ENCODE data around the gene GLRX.
A peak's percentile ranks its signal among the peaks of the same experiment; 100 is the strongest.

GLRX gene

DNA sequence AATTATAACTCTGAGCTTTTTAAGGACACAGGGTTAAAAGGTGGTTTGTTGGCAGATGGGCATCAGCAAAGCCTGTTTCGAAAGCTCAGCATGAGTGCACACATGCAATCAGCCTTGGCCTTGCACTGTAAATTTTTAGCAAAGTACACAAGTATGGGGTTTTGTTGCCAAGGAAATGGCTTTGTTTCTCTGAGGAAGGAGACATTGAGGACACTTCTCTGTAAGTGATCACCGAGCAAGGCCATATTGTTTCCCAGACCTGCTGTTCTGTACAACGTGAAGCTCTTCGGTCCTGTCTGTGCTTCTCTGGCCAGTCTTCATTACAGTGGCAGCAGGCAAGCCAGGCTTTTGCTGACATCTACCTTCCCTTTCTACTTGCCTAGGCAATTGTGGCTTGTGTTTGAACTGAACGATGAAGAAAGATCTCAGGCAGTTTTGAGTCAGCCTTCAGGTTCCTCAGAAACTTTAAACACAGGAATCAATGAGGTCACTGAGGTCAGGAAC, 27.9 kb upstream of the GLRX start:
- TF ChIP-seq, protein P1, sequence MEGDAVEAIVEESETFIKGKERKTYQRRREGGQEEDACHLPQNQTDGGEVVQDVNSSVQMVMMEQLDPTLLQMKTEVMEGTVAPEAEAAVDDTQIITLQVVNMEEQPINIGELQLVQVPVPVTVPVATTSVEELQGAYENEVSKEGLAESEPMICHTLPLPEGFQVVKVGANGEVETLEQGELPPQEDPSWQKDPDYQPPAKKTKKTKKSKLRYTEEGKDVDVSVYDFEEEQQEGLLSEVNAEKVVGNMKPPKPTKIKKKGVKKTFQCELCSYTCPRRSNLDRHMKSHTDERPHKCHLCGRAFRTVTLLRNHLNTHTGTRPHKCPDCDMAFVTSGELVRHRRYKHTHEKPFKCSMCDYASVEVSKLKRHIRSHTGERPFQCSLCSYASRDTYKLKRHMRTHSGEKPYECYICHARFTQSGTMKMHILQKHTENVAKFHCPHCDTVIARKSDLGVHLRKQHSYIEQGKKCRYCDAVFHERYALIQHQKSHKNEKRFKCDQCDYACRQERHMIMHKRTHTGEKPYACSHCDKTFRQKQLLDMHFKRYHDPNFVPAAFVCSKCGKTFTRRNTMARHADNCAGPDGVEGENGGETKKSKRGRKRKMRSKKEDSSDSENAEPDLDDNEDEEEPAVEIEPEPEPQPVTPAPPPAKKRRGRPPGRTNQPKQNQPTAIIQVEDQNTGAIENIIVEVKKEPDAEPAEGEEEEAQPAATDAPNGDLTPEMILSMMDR (conservative IDR thresholded peaks at IDR 0.05; ENCODE audit: low read length) = no peak
- no peak overlapping the region for H3K4me3 ChIP-seq (ENCODE audit: low read length)
- DNase-seq (ENCODE audit: low read depth) = peak; percentile 78

DNA sequence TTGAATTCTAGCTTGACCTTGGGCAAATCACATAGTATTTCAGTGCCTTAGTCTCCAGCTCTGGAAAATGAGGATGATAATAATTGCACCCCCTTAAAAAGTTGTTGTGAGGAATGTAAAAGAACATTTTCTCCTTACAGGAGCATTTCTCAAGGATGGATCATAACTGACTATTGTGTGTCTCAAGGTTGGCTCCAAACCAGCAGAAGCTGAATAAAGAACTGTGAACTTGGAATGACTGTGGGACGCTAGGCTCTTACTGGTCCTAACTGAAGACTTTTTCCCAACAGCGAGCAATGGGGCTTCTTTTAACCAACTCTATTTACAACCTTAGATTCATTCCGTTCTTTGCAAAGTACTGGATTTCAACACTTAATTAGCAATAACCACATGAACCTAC, 26.2 kb upstream of the GLRX start:
- peak; percentile 63 for DNase-seq (ENCODE audit: low read depth)
- no peak overlapping the region for H3K4me3 ChIP-seq (ENCODE audit: low read length)
- TF ChIP-seq, protein P1 (conservative IDR thresholded peaks at IDR 0.05; ENCODE audit: low read length) = no peak

DNA sequence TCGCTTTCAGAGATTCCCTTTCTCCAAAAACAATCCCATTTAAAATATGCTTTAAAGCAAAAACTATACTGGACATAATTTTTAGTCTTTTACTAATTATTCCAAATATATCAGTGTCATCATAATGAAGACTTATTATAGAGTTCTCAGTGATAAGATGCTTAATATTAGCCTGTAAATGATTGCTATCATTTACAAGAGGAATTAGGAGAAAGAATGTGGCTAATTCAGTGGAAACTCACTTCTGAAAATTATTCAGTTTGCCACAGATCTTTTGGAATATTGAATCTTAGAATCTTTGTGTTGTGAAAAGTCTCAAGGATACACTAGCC, 24.7 kb upstream of the GLRX start:
- TF ChIP-seq, protein P1 (conservative IDR thresholded peaks at IDR 0.05; ENCODE audit: low read length) = no peak
- no peak overlapping the region for H3K4me3 ChIP-seq (ENCODE audit: low read length)
- DNase-seq (ENCODE audit: low read depth) = no peak

DNA sequence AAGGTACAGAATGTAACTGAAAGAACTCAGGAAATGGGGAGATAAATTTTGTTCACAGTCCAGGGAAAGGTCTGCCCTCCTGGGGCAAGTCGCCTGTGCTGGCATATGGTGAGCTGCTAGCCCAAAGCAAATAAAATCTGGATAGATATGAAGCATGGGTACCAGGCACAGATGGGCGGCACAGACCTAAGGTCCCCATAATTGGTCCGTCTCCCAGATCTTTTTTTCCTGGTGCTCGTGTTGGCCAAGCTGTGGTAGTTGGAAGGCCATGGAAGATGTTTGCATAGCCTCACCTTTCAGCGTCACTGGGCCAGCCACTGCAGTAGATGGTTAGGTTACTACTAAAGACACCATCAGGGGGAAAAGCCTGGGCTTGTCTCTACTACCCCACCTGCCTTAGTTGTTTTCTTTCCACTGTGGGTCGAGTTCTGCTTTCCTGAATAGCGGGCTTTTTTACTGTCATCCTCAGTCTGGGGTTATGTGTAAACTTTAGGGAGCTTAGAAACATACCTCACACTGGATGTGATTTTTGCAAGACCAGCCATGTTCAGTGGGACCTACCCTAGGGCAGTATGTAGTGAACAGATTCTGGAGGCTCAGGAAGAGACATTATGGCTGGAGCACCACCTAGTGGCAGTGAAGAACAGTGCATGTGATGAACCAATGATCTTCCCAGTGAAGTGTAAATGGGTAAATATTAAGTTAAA, 24.2 kb upstream of the GLRX start:
- H3K4me3 ChIP-seq (ENCODE audit: low read length) = no peak overlapping the region
- TF ChIP-seq, protein P1 (conservative IDR thresholded peaks at IDR 0.05; ENCODE audit: low read length) = peak; percentile 99
- peak; percentile 78 for DNase-seq (ENCODE audit: low read depth)

DNA sequence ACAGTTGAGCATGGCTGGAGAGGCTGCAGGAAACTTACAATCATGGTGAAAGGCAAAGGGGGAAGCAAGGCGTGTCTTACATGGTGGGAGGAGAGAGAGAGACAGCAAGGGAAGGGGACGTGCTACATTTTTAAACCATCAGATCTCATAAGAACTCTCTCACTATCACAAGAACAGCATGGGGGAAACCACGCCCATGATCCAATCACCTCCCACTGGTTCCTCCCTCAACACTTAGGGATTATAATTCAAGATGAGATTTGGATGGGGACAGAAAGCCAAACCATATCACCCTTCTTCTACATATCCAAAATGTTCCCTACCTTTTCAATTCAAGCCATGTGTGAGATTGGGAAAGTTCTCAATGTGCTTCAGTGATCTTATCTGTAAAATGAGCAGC, 22.9 kb upstream of the GLRX start:
- no peak for DNase-seq (ENCODE audit: low read depth)
- TF ChIP-seq, protein P1 (conservative IDR thresholded peaks at IDR 0.05; ENCODE audit: low read length) = no peak
- no peak overlapping the region for H3K4me3 ChIP-seq (ENCODE audit: low read length)

DNA sequence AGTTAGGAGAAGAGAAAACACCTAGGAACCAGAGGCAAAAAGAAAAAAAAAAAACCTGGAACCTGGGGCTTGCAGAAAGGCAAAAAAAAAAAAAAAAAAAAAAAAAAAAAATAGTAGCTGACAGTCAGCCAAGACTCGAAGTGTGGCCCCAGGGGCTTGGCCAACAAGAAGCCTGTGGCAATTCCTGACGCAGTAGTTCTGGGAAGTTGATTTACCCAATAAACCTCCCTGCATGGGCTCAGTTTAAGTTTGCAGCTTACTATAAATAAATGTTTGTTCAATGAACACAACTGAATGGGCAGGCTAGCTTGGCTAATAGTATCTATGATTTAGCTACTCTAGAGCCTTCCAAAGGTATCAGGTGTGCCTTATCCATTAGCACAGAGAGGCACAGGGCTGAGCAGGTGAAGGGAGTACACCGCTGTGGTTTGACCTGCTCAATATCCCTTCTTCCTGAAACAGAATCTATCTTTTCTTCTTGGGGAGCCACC, 21.3 kb upstream of the GLRX start:
- peak; percentile 59 for DNase-seq (ENCODE audit: low read depth)
- H3K4me3 ChIP-seq (ENCODE audit: low read length) = no peak overlapping the region
- TF ChIP-seq, protein P1 (conservative IDR thresholded peaks at IDR 0.05; ENCODE audit: low read length) = no peak

DNA sequence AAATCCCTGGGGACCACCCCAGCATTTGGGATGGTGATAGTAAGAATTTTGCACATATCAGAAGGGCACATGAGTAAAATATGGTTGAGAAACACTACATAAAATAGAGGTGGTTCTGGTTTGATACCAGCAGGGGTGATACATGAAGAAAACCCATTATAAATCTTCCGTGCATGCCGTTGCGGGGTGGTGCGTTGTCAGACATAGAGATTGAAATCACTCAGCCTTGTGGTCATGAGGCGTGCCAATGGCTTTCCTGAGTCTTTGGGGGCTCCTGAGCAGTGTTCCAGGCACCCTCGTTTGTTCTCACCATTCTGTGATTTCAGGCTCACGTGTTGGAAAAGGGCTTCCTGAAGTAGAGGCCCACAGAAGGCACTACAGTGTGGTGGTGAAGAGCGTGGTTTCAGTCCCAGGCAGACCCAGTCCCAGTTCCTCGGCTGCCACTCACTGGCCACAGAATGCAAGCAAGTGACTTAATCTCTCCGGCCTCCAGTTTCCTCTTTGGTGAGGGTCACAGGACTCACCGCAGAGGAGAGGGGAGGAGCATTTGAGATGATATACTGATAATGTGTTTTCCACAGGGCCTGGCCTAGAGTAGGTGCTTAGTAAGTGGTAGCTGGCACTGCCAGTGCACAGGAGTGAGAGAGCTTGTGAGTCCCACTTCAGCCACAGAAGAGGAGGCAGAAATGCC, 20.5 kb upstream of the GLRX start:
- no peak overlapping the region for H3K4me3 ChIP-seq (ENCODE audit: low read length)
- TF ChIP-seq, protein P1 (conservative IDR thresholded peaks at IDR 0.05; ENCODE audit: low read length) = 0 out of 2 replicates have a peak, but pooled peaks have one; percentile 4
- DNase-seq (ENCODE audit: low read depth) = peak; percentile 43
